H1 (cell line): ENCODE data around the gene AP2B1. TPM values are rescaled to one million over a fixed set of nuclear protein-coding genes. Genes with fewer than 3 reads are reported as not detected.

Experiments used
- GTF2F1 ChIP-seq: IDR thresholded peaks from 2 replicates; pipeline ENCODE4 v1.6.1; 2012; ENCODE audit warnings: low read depth, low read length, improper control_type of control experiment, borderline replicate concordance
- POU5F1 ChIP-seq: IDR thresholded peaks from 2 replicates; pipeline ENCODE4 v1.6.1; 2011; ENCODE audit warnings: low read depth, mild to moderate bottlenecking, low read length, moderate library complexity
- polyA plus RNA-seq, 7 experiments: library from polyadenylated mRNA; depleted of rRNA in 3 of 7; stranded (reverse) in 5 of 7; unstranded in 2 of 7; fragments of >200 nt in 5 of 7; fragments of 200-250 nt in 2 of 7; gene quantifications; 1 replicate in 5 of 7; 2 replicates in 1 of 7; 4 replicates in 1 of 7; pipeline versions ENCODE4 v1.2.1 to v1.2.3, GENCODE V29; 2011 to 2013; ENCODE audit warnings: missing spikeins in 2 of 7, mixed read lengths in 2 of 7
- total RNA-seq: library from RNA; stranded (reverse); fragmentation: NEBNext Ultra II Directional; extraction: Animal tissue kit (Norgen Biotek cat#: 25700); gene quantifications from 2 replicates; pipeline ENCODE4 v1.2.1, GENCODE V29; 2021

The AP2B1 gene
- total and polyA plus RNA-seq, 2 of the 8 experiments (the other 6 are each of a cell fraction or from before 2014, with no cell fraction given) = 95.5 to 199 TPM

DNA sequence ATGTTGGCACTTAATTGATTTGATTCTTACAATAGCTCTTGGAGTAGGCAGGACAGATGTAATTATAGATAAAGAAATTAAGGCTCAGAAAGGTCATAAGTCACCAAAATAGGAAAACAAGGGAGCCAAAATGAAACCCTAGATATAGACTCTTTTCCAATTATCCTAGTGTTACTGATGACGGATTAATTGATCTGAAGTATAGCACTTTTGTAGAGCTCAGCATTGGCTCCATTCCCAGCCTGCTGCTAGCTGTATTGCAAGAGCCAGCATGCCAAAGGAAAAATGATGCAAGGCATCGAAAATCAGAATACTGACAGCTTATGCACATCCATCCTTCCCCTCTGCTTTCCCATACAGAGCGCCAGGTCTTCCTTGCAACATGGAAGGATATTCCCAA is 122.8 kb downstream of the AP2B1 start (continued):
- TF ChIP-seq POU5F1 = no peak
- TF ChIP-seq GTF2F1 = no peak
